Measurements from ENCODE around the gene MDM1.

Gene MDM1

DNA sequence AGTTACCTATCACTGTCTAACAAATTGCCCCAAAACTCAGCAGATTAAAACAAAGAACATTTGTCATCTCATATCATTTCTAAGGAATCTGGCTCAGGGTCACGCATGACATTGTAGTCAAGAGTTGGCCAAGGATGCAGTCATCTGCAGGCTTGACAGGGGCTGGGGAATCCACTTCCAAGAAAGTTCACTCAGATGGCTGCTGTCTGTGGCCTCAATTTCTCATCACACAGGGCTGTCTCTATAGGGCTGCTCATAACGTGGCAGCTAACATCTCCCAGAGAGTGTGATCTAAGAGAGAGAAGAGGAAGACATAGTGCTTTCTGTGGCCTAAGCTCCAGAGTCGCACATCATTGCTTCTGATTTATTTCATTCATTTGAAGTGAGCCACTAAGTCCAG, 61.8 kb downstream of the MDM1 start:
- no peak for DNase-seq

DNA sequence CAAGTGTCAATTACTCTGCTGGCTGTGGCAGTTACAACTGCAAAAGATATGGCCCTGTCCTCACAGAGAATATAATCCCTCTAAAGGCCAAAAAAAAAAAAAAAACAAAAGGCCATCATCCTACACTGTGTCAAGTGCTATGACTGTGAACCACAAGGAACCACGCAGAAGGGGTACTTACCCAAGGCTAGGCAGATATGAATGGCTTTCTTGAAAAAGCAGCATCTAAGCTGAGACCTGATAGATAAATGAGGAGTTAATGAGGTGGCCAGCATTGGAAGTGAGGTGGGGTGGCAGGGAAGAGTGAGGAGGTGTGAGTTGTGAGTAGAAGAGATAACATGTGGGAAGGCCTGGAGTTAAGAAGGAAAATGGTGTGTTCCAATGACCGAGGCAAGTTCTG, 62.4 kb downstream of the MDM1 start:
- no peak for DNase-seq

DNA sequence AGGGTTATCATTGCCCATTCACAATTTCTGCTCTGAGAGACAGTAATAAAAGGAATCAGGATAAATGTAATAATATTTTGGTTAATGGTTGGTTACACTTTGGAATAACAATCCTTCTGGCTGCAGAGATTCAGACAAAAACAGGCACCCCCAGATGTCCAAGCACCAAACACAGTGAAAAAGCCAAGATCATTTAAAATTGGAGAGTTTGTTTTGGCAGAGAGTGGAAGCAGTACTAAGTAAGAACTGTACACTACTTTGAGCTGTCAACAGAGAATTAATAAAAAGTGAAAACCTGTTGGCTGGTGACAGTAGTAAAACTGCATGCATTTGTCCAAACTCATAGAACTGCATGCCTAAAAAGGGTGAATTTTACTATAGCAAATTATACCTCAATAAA, 63.2 kb downstream of the MDM1 start:
- DNase-seq, result no peak

DNA sequence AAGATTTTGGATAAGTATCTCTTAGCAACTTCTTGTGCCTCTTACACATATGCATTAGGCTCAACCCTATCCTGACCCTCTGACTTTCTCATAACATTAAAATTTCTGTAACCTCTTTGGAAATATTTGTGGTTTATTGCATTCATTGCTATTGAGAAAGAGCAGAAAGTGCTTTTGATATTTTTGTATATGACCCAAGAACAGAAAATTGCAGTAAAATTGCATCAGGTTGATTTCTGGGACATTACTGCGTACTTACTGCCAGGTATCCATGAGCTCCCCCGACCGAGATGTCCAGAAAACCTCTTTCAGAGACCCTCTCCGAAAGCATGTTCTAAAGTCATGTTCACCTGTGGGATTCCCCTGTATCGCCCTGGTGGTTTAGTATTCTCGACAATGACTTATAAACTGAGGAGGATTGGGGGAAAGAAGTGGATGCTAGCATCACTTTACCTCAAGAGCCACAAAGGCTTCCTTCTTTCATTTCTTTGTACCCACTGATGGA, 64.2 kb downstream of the MDM1 start:
- DNase-seq, result no peak

DNA sequence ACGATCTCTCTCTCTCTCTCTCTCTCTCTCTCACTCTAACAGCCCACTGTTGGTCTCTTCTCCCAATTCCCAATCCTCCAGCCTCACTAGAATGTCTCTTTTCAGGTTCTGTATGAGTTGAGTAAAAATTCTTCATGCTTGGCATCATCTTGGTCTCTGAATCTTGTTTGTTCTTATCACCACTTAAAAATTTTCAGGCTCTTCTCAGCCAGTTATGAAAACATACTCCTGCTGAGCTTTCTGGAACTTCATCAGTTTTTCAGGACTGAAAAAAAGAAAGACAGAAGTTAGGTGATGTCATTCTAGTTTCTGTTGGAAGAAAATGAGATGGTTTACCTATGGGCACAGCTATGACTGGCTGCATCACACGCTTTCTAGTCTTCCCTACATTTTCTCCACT, 67.3 kb downstream of the MDM1 start:
- no peak for DNase-seq

DNA sequence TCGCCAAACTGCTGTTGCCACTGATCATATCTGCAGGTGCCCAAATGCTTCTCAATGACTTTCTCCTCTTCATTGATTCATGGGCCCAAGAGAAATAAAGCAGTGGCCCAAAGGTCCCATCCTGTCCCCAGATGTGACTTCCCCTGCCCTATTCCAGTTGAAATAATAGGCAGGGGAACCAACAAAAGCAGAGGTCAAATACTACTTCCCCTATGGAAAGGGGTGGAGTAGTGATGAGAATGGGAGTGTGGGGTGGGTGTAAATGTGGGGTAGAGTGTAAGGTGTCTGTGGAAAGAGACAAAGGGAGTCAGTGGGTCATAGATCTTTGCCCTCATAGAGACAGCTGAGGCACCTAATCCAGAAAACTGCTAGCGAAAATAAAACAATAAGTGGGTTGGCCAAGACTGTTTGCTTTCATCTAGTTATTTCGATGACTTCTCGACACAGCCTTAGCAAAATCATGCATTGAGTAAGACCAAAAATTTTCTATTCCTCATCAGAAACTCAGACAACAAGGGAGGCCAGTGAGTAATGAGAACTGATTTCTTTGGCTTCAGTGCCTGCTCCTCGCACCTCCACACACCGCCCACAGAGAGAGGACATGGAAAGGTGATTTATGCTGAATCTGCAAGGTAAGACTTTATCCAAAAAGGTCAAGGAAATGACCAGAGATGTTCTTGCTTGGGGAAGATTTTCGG, 67.9 kb downstream of the MDM1 start:
- DNase-seq, result no peak

DNA sequence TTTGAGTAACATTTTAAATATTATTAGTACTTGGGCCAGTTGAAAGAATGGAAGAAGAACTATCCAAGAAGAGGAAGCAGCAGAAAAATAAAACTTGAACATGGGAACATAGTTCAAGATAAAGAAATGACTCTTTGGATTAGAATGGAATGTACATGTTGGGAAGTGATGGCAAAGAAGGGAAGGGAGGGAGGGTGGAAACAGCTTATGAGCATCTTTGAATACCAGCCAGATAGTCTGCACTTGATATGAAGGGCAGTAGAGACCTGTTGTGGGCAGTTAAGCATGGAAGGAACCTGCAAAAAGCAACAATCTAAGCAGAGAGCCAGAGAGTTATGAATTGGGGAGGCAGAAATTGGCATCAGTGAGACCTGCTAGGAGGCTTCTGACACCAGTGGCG, 68.8 kb downstream of the MDM1 start:
- no peak for DNase-seq

DNA sequence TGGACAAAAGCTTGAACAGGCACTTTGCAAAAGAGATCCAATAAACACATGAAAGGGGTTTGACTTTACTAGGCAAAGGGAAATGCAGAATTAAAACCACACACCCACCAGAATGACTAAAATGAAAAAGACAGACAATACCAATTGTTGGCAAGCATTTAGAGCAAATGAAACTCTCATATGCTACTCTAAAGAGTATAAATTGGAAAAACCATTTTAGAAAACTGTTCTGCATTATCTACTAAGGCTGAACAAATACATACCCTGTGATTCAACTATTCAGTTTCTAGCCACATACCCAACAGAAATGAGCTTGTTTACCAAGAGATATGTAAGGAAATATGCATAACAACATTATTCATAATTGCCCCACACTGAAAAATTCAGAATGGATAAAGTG, 70.3 kb downstream of the MDM1 start:
- no peak for DNase-seq

DNA sequence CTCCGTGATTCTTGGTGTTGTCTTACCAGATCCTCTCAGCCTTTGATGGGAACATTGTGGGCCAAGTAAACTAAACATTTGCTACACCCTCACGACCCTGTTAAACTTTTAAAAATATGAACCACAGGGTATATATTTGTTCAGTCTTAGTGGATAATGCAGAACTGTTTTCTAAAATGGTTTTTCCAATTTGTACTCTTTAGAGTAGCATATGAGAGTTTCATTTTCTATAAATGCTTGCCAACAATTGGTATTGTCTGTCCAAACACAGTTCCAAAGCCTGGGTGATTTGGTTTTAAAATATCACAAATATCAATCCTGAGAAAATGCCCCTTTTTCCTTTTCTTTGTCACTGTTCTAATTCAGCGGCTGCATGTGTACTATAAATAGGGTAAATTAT, 72.0 kb downstream of the MDM1 start:
- DNase-seq, result no peak

DNA sequence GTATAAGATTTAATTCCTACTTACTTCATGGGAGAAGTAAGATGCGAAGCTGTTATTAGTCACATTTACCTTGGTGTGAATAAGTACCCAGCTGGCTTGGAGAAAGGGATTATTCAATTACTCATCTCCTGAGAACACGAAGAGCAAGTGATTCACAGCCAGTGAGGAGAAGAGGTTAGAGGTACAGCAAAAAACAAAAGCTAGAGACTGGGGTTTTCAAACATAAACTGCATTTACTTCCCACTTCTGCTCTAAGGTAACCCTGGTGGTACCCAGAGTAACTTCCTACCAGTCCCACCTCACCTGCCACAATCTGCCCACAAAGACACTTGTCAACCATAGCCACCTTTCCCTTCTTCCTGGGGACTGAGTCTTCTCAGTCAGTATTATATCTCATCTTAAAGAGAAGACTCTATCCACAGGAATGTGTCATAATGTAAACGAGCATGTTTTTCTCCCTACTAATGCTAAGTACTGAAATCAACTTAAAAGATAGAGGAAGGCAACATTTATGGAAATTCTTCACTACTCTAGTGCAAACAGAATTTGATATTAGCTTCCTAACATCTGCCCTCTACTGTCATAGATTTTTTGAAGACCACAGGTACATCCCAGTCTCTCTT, 72.7 kb downstream of the MDM1 start:
- no peak for DNase-seq

DNA sequence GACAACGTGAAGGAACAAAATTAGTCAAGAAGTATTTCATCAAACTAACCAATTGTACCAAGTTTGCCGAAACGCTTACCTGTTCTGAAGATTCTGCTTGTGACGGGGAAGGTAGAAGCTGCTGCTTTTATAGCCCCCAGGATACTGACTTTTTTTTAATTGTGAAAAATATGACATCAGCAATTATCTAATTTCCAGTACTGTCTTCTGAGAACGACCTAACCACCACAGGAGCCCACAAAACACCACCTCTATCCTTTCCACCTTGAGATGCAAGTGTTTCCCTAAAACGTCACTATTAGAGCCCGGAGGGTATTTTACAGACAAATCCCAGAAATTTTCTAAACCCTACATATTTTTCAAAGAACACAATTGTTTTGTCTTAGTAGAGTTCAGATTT, 78.7 kb downstream of the MDM1 start, which contains the start of gene IL22:
TSS of gene IL22 (minus strand) at position 101 of the 400 bp plus-strand sequence. CDS start 156 bp downstream, outside the sequence.
- no peak for DNase-seq

DNA sequence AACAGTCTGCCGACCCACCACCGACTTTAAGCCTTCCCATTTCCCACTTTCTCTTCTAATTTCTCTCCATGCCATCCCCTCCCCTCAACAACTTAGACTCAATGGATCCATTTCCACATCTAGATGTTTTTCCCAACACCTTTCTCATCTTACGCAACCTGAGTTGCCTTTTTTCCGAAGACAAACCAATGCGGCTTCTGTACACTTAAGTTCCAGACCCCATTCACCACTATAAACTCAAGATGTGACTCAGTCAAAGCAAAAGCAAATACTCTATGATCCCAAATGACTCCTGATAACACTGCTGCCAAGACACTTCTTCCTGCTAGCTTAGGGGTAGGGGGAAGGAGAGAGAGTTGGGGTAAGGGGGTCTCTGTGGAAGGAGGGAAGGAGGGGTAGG, 80.1 kb downstream of the MDM1 start:
- DNase-seq, result no peak

DNA sequence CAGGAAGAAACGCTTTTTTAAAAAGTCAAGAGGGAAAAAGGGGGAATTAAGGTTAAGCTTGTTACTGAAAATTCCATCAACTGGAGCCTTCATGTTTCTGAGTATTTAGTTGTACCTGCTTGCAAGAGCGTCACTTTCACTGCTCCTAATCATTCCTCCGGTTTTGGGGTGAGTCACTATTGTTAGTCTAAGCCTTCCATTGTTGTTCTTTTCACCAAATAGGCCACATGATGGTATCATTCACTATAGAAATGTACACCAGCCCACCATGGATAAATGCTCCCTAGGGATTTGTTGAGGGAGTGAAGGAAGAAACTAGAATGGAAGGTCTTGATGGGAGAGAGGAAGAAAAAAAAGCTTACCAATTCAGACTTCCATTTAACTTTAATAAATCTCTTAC, 81.7 kb downstream of the MDM1 start:
- no peak for DNase-seq

DNA sequence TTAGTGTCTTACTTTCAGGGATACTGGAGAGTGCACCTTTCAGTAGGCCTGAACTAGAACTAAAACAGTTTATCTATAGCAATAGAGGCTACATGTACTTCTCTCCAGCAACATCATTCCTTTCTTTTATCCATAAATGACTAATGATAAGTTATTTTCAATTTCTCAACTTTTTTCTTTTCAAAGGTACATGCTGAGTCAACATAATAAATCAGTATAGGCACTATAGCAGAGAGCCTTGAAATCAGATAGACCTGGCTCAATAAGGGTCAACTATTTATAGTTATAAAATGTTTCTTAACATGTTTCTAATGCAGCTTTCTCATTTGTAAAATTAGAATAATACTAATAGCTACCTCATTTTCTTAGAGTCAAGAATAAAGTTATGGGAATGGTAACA, 84.4 kb downstream of the MDM1 start:
- no peak for DNase-seq

DNA sequence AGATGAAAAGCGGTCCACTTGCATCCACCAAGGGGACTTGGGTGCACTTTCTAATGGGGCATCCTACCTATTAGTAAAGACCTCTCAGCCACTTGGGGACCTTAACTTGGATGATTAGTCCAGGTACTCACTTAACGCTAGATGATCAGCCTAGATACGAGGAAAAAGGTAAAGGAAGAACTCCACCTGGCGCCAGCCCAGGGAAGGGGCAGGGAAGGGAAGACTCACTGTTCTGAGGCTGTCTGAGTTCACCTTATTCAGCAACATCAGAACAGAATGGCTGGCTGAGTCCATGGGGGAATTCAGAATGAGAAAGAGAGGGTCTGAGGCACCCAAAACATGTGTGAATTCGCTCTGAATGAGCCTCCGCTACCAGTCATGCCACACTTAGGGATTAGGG, 85.8 kb downstream of the MDM1 start:
- no peak for DNase-seq

DNA sequence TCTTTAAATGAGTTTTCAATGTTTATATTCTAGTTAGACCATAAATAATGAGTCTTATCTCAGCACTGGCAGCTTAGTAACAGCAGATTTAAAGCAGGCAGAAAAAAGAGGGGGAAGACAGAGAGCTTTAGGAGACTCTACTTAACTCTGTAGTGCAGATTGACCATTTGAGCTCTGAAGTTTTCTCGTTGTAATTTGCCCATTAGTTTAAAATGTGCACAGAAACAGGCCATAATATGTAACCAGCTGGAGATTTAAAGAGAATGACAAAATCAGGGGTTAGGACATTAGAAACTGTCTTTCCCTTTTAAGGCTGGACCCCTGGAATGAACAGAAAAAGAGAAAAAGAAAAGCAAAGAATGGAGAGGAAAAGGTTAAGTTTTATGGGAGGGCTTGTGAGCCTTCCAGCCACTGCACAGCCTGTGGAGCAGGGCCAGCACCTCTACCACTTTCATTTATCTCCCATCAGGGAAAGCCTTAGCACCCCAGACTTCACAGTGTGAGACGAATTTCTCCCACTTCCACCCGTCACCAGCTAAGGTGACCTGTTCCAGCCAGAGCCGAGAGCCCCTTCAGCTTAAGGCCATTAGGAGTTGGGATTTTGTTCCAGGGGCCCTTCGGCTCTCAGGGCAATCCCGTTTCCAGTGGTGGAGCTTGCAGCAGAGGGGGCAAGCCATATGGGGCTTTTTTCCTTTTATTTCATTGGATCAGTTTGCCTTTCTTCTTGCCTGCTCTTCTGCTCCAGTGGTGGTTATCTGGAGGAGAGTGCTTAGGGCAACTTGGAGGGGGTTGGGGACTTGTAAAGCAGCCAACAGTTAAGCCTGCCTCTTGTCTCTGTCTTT, 86.8 kb downstream of the MDM1 start:
- no peak for DNase-seq

Data from NCI-H526 treated with DMSO at 0.1 percent for 48 hours (cell line).